ENCODE results near the gene GNG5.
A peak's percentile ranks its signal among the peaks of the same experiment; 100 is the strongest.

Gene GNG5

DNA sequence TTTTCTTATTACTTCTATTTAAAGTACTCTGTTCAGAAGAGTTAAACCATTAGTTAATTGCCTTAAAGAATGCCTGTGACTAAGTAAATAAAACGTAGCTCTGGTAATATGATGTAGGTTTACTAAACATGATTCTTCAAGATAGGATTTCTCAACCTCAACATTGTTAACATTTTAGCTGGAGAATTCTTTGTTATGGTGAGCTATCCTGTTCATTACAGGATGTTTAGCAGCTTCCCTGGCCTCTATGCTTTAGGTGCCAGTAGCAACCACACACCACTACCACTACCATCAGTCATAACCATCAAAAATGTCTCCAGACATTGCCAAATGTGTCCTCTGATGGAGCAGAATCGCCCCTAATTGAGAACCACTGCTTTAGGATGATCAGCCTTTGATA is 16.6 kb downstream of the GNG5 start:
- Histone ChIP-seq H3K4me3 (ENCODE audit: low read depth, low read length) (no peak overlapping the region), H2AFZ (ENCODE audit: low read length, unreplicated experiment) (no peak overlapping the region), H3K27me3 (ENCODE audit: insufficient read depth, low read length) (no peaks in the 10 kb centered on the region), H3K27ac (ENCODE audit: low read depth, low read length) (no peak overlapping the region), H3K36me3 (ENCODE audit: insufficient read depth, low read length) (peaks cover 22% of the 10 kb centered on the region), H3K4me1 (ENCODE audit: control insufficient read depth, insufficient read depth, low read length, unreplicated experiment) (no peaks in the 10 kb centered on the region), H3K79me2 (ENCODE audit: control insufficient read depth, insufficient read depth, low read length, unreplicated experiment) (peaks cover 16% of the 10 kb centered on the region)

DNA sequence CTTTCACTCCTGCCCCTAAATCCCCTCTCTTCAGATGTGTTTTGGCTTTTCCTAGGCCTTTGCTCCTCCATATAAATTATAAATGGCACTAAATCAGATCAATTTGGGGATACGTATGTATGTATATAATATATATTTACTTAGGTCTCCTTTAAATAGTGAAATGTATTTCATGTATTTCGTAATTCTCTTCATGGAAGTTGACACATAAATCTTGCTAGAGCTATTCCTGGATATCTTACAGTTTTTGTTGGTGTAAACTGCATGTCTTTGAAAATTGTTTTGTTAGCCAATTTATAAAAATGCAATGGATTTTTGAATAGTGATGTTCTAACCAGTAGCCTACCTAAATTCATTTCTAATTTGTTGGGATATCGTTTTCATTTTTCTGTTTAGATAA is 18.3 kb downstream of the GNG5 start:
- Histone ChIP-seq H2AFZ (ENCODE audit: low read length, unreplicated experiment) (no peak overlapping the region), H3K36me3 (ENCODE audit: insufficient read depth, low read length) (peaks cover 28% of the 10 kb centered on the region), H3K27me3 (ENCODE audit: insufficient read depth, low read length) (no peaks in the 10 kb centered on the region), H3K4me1 (ENCODE audit: control insufficient read depth, insufficient read depth, low read length, unreplicated experiment) (no peaks in the 10 kb centered on the region), H3K27ac (ENCODE audit: low read depth, low read length) (no peak overlapping the region), H3K4me3 (ENCODE audit: low read depth, low read length) (no peak overlapping the region), H3K79me2 (ENCODE audit: control insufficient read depth, insufficient read depth, low read length, unreplicated experiment) (peaks cover 16% of the 10 kb centered on the region)

- no peaks in the 10 kb centered on the region for H3K27me3 ChIP-seq (ENCODE audit: insufficient read depth, low read length)
These were observed 25.1 kb downstream of the GNG5 start for GRCh38 chr1:84481317-84481716.

GRCh38 chr1:84480650-84481049 is 25.7 kb downstream of the GNG5 start:
- Histone ChIP-seq H3K4me3 (ENCODE audit: low read depth, low read length) (peak overlapping the region; percentile 83), H3K36me3 (ENCODE audit: insufficient read depth, low read length) (peaks cover 15% of the 10 kb centered on the region), H3K79me2 (ENCODE audit: control insufficient read depth, insufficient read depth, low read length, unreplicated experiment) (peaks cover 35% of the 10 kb centered on the region), H3K4me1 (ENCODE audit: control insufficient read depth, insufficient read depth, low read length, unreplicated experiment) (peaks cover 14% of the 10 kb centered on the region), H3K27me3 (ENCODE audit: insufficient read depth, low read length) (no peaks in the 10 kb centered on the region), H2AFZ (ENCODE audit: low read length, unreplicated experiment) (no peak overlapping the region), H3K27ac (ENCODE audit: low read depth, low read length) (no peak overlapping the region)

More at GRCh38 chr1:84481317-84481716, 25.1 kb downstream of the GNG5 start:
- peaks cover 14% of the 10 kb centered on the region for H3K4me1 ChIP-seq (ENCODE audit: control insufficient read depth, insufficient read depth, low read length, unreplicated experiment)
- H3K79me2 ChIP-seq (ENCODE audit: control insufficient read depth, insufficient read depth, low read length, unreplicated experiment): peaks cover 39% of the 10 kb centered on the region
- H3K27ac ChIP-seq (ENCODE audit: low read depth, low read length): no peak overlapping the region
- no peak overlapping the region; the same call in 1 of the 2 replicates for H3K4me3 ChIP-seq (ENCODE audit: low read depth, low read length)
- no peak overlapping the region for H2AFZ ChIP-seq (ENCODE audit: low read length, unreplicated experiment)
- peaks cover 19% of the 10 kb centered on the region for H3K36me3 ChIP-seq (ENCODE audit: insufficient read depth, low read length)

GRCh38 chr1:84479998-84480397 is 26.4 kb downstream of the GNG5 start:
- Histone ChIP-seq H3K27me3 (ENCODE audit: insufficient read depth, low read length) (no peaks in the 10 kb centered on the region), H3K36me3 (ENCODE audit: insufficient read depth, low read length) (peaks cover 10% of the 10 kb centered on the region; the same call in 1 of the 2 replicates), H3K4me1 (ENCODE audit: control insufficient read depth, insufficient read depth, low read length, unreplicated experiment) (peaks cover 15% of the 10 kb centered on the region), H3K79me2 (ENCODE audit: control insufficient read depth, insufficient read depth, low read length, unreplicated experiment) (peaks cover 34% of the 10 kb centered on the region), H3K4me3 (ENCODE audit: low read depth, low read length) (peak overlapping the region; percentile 83), H2AFZ (ENCODE audit: low read length, unreplicated experiment) (peak overlapping the region; percentile 97), H3K27ac (ENCODE audit: low read depth, low read length) (peak overlapping the region; percentile 67; the same call in 1 of the 2 replicates)

- H3K4me3 ChIP-seq (ENCODE audit: low read depth, low read length): peak within 1 kb of the TSS; percentile 83
- H3K79me2 ChIP-seq (ENCODE audit: control insufficient read depth, insufficient read depth, low read length, unreplicated experiment): peaks cover 34% of the 10 kb centered on the region
- H3K27me3 ChIP-seq (ENCODE audit: insufficient read depth, low read length): no peaks in the 10 kb centered on the region
- H3K4me1 ChIP-seq (ENCODE audit: control insufficient read depth, insufficient read depth, low read length, unreplicated experiment): peaks cover 18% of the 10 kb centered on the region
- H3K36me3 ChIP-seq (ENCODE audit: insufficient read depth, low read length): peaks cover 10% of the 10 kb centered on the region; the same call in 1 of the 2 replicates
- H3K27ac ChIP-seq (ENCODE audit: low read depth, low read length): peak within 1 kb of the TSS; percentile 67
- H2AFZ ChIP-seq (ENCODE audit: low read length, unreplicated experiment): peak within 1 kb of the TSS; percentile 97
These were observed 27.2 kb downstream of the GNG5 start, which contains the start of gene RPF1 for GRCh38 chr1:84478876-84479868. Gene RPF1 (plus strand): TSS chr1:84479266. CDS start chr1:84479282, 16 bp downstream.

- Histone ChIP-seq H3K27ac (ENCODE audit: low read depth, low read length) (no peak overlapping the region), H3K36me3 (ENCODE audit: insufficient read depth, low read length) (no peaks in the 10 kb centered on the region), H3K4me3 (ENCODE audit: low read depth, low read length) (no peak overlapping the region), H2AFZ (ENCODE audit: low read length, unreplicated experiment) (no peak overlapping the region), H3K4me1 (ENCODE audit: control insufficient read depth, insufficient read depth, low read length, unreplicated experiment) (peaks cover 11% of the 10 kb centered on the region), H3K79me2 (ENCODE audit: control insufficient read depth, insufficient read depth, low read length, unreplicated experiment) (peaks cover 19% of the 10 kb centered on the region), H3K27me3 (ENCODE audit: insufficient read depth, low read length) (no peaks in the 10 kb centered on the region)
These were observed 30.2 kb downstream of the GNG5 start for GRCh38 chr1:84476225-84476624.

DNA sequence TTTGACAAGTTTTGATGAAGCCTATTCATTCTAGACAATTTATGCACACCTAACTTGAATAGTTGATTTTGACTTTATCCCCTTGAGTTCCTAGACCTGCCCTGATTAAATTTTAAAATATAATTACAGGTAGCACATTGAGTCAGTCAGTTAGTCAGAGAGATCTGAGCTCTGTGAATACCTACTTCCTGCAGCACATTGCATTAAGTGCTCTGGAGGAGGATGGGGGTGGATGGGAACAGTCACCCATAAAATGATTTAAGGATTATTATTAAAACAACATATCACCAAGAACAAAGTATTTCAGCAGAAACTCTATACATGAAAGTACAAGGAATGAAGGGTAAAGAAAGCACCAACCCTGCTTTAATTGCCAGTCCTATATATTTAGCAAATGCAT is 39.1 kb downstream of the GNG5 start:
- Histone ChIP-seq H3K27ac (ENCODE audit: low read depth, low read length) (no peak overlapping the region), H3K4me1 (ENCODE audit: control insufficient read depth, insufficient read depth, low read length, unreplicated experiment) (no peaks in the 10 kb centered on the region), H3K4me3 (ENCODE audit: low read depth, low read length) (no peak overlapping the region), H2AFZ (ENCODE audit: low read length, unreplicated experiment) (no peak overlapping the region), H3K27me3 (ENCODE audit: insufficient read depth, low read length) (peaks cover 10% of the 10 kb centered on the region), H3K79me2 (ENCODE audit: control insufficient read depth, insufficient read depth, low read length, unreplicated experiment) (no peaks in the 10 kb centered on the region), H3K36me3 (ENCODE audit: insufficient read depth, low read length) (no peaks in the 10 kb centered on the region)

DNA sequence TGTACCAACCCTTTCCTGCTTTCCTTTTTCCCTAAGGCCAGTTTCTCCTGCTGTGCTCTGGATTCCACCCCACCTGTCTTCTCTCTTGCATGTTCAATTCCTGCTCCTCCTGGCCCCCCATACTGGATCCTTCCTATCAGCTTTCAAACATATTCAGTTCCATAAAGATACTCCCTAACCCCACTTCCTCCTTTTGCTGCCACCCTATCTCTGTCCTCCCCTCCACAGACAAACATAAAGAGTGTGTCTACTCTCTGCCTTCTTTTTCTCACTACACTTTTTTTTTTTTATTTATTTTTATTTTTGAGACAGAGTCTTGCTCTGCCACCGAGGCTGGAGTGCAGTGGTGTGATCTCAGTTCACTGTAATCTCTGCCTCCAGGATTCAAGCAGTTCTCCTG is 44.3 kb downstream of the GNG5 start:
- H3K4me1 ChIP-seq (ENCODE audit: control insufficient read depth, insufficient read depth, low read length, unreplicated experiment): no peaks in the 10 kb centered on the region
- no peak overlapping the region for H3K27ac ChIP-seq (ENCODE audit: low read depth, low read length)
- H2AFZ ChIP-seq (ENCODE audit: low read length, unreplicated experiment): no peak overlapping the region
- peaks cover 17% of the 10 kb centered on the region for H3K27me3 ChIP-seq (ENCODE audit: insufficient read depth, low read length)
- H3K36me3 ChIP-seq (ENCODE audit: insufficient read depth, low read length): no peaks in the 10 kb centered on the region
- H3K79me2 ChIP-seq (ENCODE audit: control insufficient read depth, insufficient read depth, low read length, unreplicated experiment): no peaks in the 10 kb centered on the region
- H3K4me3 ChIP-seq (ENCODE audit: low read depth, low read length): no peak overlapping the region

- Histone ChIP-seq H2AFZ (ENCODE audit: low read length, unreplicated experiment) (no peak overlapping the region), H3K27me3 (ENCODE audit: insufficient read depth, low read length) (peaks cover 16% of the 10 kb centered on the region), H3K27ac (ENCODE audit: low read depth, low read length) (no peak overlapping the region), H3K4me1 (ENCODE audit: control insufficient read depth, insufficient read depth, low read length, unreplicated experiment) (no peaks in the 10 kb centered on the region), H3K79me2 (ENCODE audit: control insufficient read depth, insufficient read depth, low read length, unreplicated experiment) (no peaks in the 10 kb centered on the region), H3K36me3 (ENCODE audit: insufficient read depth, low read length) (no peaks in the 10 kb centered on the region), H3K4me3 (ENCODE audit: low read depth, low read length) (no peak overlapping the region)
These were observed 53.9 kb downstream of the GNG5 start for GRCh38 chr1:84452436-84452835.

DNA sequence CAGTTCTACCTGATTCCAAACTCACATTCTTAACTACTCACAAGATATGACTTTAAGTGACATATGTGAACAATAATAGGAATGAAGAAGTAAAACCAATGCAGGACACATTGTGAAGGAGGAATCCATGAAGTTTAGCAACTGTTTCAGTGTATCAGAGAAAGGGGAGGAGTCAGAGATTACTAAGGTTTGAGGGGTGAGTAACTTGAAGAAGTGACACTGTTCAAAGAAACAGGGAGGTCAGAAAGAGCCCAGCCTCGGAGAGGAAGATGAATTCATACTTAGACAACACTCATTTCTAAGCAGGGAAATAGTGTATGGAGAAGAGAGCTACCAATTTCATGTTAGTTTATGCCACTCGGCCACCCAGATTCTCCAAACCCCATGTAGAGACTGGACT is 55.5 kb downstream of the GNG5 start:
- H3K36me3 ChIP-seq (ENCODE audit: insufficient read depth, low read length): no peaks in the 10 kb centered on the region
- H2AFZ ChIP-seq (ENCODE audit: low read length, unreplicated experiment): no peak overlapping the region
- H3K4me3 ChIP-seq (ENCODE audit: low read depth, low read length): no peak overlapping the region
- H3K4me1 ChIP-seq (ENCODE audit: control insufficient read depth, insufficient read depth, low read length, unreplicated experiment): no peaks in the 10 kb centered on the region
- H3K79me2 ChIP-seq (ENCODE audit: control insufficient read depth, insufficient read depth, low read length, unreplicated experiment): no peaks in the 10 kb centered on the region
- H3K27ac ChIP-seq (ENCODE audit: low read depth, low read length): no peak overlapping the region
- H3K27me3 ChIP-seq (ENCODE audit: insufficient read depth, low read length): peaks cover 9% of the 10 kb centered on the region

Data from ACC112 (cell line).